Frontal cortex (tissue), 4 donors: ENCODE data around the gene NOL4L. TPM values are rescaled to one million over a fixed set of nuclear protein-coding genes. Genes with fewer than 3 reads are reported as not detected.
"Not testable (repeated sequence)": the region's sequence is repeated elsewhere in the genome, so short reads cannot be mapped to it uniquely, and the experiment has no call there.

Experiments
- DNase-seq, 2 donors: peaks; one replicate each; pipeline ENCODE4 v3.0.0; 2012; ENCODE audit warnings: low spot score in 2 of 2
- FAIRE-seq: peaks from 2 replicates; lab custom pipeline; 2012; peaks lifted over from hg19 to GRCh38; lab: Jason Lieb, UNC
- total RNA-seq: library from RNA; depleted of rRNA; stranded (reverse); fragments of >200 nt; gene quantifications from one replicate; pipeline ENCODE4 v1.2.3, GENCODE V29; 2014
- donor health status: control.
- donor health status: control.
- donor health status: control.

Gene NOL4L
- total RNA-seq, 1 donor from 2014 or later = 13.0 TPM

- DNase-seq (no peak), FAIRE-seq (no peak)
Measured at GRCh38 chr20:32468313-32468640, 116.9 kb downstream of the NOL4L start.

- no peak for FAIRE-seq
- no peak for DNase-seq
Measured at GRCh38 chr20:32467506-32468312, 117.4 kb downstream of the NOL4L start.

GRCh38 chr20:32466739-32467505 lies 118.2 kb downstream of the NOL4L start:
- DNase-seq (no peak), FAIRE-seq (no peak)

GRCh38 chr20:32465901-32466675 lies 119.0 kb downstream of the NOL4L start:
- DNase-seq = peak; percentile 62 to 71
- not testable (repeated sequence) for FAIRE-seq

GRCh38 chr20:32465092-32465900 lies 119.8 kb downstream of the NOL4L start:
- DNase-seq (no peak), FAIRE-seq (no peak)

GRCh38 chr20:32464401-32465091 lies 120.6 kb downstream of the NOL4L start:
- FAIRE-seq (no peak), DNase-seq (no peak)

- DNase-seq (peak; percentile 62 to 82), FAIRE-seq (no peak)
Measured at GRCh38 chr20:32463642-32464400, 121.3 kb downstream of the NOL4L start.

- DNase-seq (no peak), FAIRE-seq (no peak)
Measured at GRCh38 chr20:32462900-32463641, 122.1 kb downstream of the NOL4L start.

- FAIRE-seq (no peak), DNase-seq (no peak)
Measured at GRCh38 chr20:32461836-32462600, 123.1 kb downstream of the NOL4L start.

GRCh38 chr20:32460683-32461320 lies 124.3 kb downstream of the NOL4L start:
- FAIRE-seq = no peak

GRCh38 chr20:32460231-32460630 lies 124.9 kb downstream of the NOL4L start:
- no peak for DNase-seq
- no peak for FAIRE-seq

More at GRCh38 chr20:32460683-32461320, 124.3 kb downstream of the NOL4L start:
- DNase-seq = no peak

GRCh38 chr20:32458837-32459220 lies 126.3 kb downstream of the NOL4L start:
- FAIRE-seq = no peak
- DNase-seq = no peak

GRCh38 chr20:32458061-32458836 lies 126.9 kb downstream of the NOL4L start:
- no peak for FAIRE-seq

GRCh38 chr20:32457479-32457986 lies 127.6 kb downstream of the NOL4L start:
- no peak for FAIRE-seq
- peak; percentile 91 to 96 for DNase-seq

More at GRCh38 chr20:32458061-32458836, 126.9 kb downstream of the NOL4L start:
- DNase-seq = no peak

- DNase-seq (peak; percentile 82 to 85), FAIRE-seq (no peak)
Measured at GRCh38 chr20:32456869-32457478, 128.2 kb downstream of the NOL4L start.
